H1 (cell line): Measurements from ENCODE around the gene HSD17B13. TPM values are rescaled to one million over a fixed set of nuclear protein-coding genes. Genes with fewer than 3 reads are reported as not detected.

Source experiments
- CTCF ChIA-PET: fragments of 300-600 bp; sonication (Branson Sonifier 250); formaldehyde crosslinking; loops from one replicate; lab custom pipeline; 2021; ENCODE audit not compliant: partially characterized antibody; lab: Charles Lee
- POLR2A ChIA-PET: fragments of 300-600 bp; sonication (Branson Sonifier 250); formaldehyde crosslinking; loops from one replicate; lab custom pipeline; 2021; ENCODE audit warnings: inconsistent platforms; ENCODE audit not compliant: partially characterized antibody; lab: Charles Lee
- DNase-seq, 2 experiments: peaks; one replicate each; pipeline versions ENCODE4 v3.0.0 to v3.0.0-alpha.2; 2010 to 2022; ENCODE audit warnings: low spot score in 2 of 2, low read depth in 1 of 2, mixed read lengths in 1 of 2
- FAIRE-seq: peaks from 2 replicates; lab custom pipeline; 2011; peaks lifted over from hg19 to GRCh38; lab: Jason Lieb, UNC
- H2AFZ ChIP-seq: 2 replicates; pipeline ENCODE4 v1.8.1; 2012; ENCODE audit warnings: low read length, inconsistent platforms
- H2AK5ac ChIP-seq: 2 replicates; pipeline ENCODE4 v1.6.1; 2013; ENCODE audit warnings: low read depth, low read length
- H2BK120ac ChIP-seq: replicated peaks from 2 replicates; pipeline ENCODE3; 2013; ENCODE audit warnings: low read depth, low read length, inconsistent platforms
- H2BK12ac ChIP-seq: 2 replicates; pipeline ENCODE4 v1.6.1; 2013; ENCODE audit warnings: low read depth, low read length
- H2BK15ac ChIP-seq: 2 replicates; pipeline ENCODE4 v1.6.1; 2013; ENCODE audit warnings: low read length
- H2BK20ac ChIP-seq: 2 replicates; pipeline ENCODE4 v1.6.1; 2013; ENCODE audit warnings: low read length
- H2BK5ac ChIP-seq: 2 replicates; pipeline ENCODE4 v1.6.1; 2013; ENCODE audit warnings: low read depth, low read length
- H3K14ac ChIP-seq: 2 replicates; pipeline ENCODE4 v1.6.1; 2013; ENCODE audit warnings: inconsistent platforms; ENCODE audit not compliant: insufficient read length
- H3K18ac ChIP-seq: 2 replicates; pipeline ENCODE4 v1.6.1; 2013; ENCODE audit warnings: low read length; ENCODE audit errors: extremely low read depth
- H3K23ac ChIP-seq: 2 replicates; pipeline ENCODE4 v1.6.1; 2013; ENCODE audit warnings: inconsistent platforms; ENCODE audit not compliant: insufficient read length
- H3K23me2 ChIP-seq: 2 replicates; pipeline ENCODE4 v1.6.1; 2013; ENCODE audit warnings: low read depth, low read length
- H3K27ac ChIP-seq: 2 replicates; pipeline ENCODE4 v1.6.1; 2011; ENCODE audit warnings: low read depth, low read length, inconsistent platforms
- H3K27me3 ChIP-seq, 4 experiments: replicated peaks in 1 of 4; 1 replicate in 1 of 4; 2 replicates in 3 of 4; pipeline versions ENCODE4 v1.6.1 to v1.8.1; 2011 to 2013; ENCODE audit warnings: low read length in 3 of 4, mild to moderate bottlenecking in 3 of 4, inconsistent platforms in 2 of 4, mixed read lengths in 2 of 4, moderate library complexity in 1 of 4; ENCODE audit not compliant: control insufficient read depth in 3 of 4, insufficient read depth in 3 of 4; ENCODE audit errors: extremely low read depth in 1 of 4
- H3K36me3 ChIP-seq, 4 experiments: 2 replicates each; pipeline versions ENCODE4 v1.6.1 to v1.8.1; 2011 to 2013; ENCODE audit warnings: mild to moderate bottlenecking in 4 of 4, low read length in 3 of 4, moderate library complexity in 2 of 4, control low read depth in 1 of 4, inconsistent platforms in 1 of 4; ENCODE audit not compliant: insufficient read depth in 4 of 4, control insufficient read depth in 2 of 4
- H3K4ac ChIP-seq: replicated peaks from 2 replicates; pipeline ENCODE3; 2013; ENCODE audit warnings: low read length, low read depth, mixed read lengths, inconsistent platforms; ENCODE audit not compliant: insufficient read length
- H3K4me1 ChIP-seq, 4 experiments: replicated peaks in 1 of 4; 1 replicate in 1 of 4; 2 replicates in 3 of 4; pipeline versions ENCODE4 v1.6.1 to v1.8.1; 2011 to 2013; ENCODE audit warnings: low read length in 3 of 4, inconsistent platforms in 2 of 4, mixed read lengths in 1 of 4; ENCODE audit not compliant: insufficient read depth in 4 of 4, control insufficient read depth in 3 of 4
- H3K4me2 ChIP-seq, 2 experiments: 2 replicates each; pipeline versions ENCODE4 v1.6.1 to v1.8.1; 2011 to 2013; ENCODE audit warnings: low read depth in 2 of 2, low read length in 2 of 2, control low read depth in 1 of 2, inconsistent platforms in 1 of 2, mild to moderate bottlenecking in 1 of 2; ENCODE audit not compliant: insufficient read depth in 1 of 2
- H3K4me3 ChIP-seq, 4 experiments: fragments of 200-600, 300-600 bp in 1 of 4; sonication (generic), shearing (Covaris generic), sonication (Bioruptor Twin) in 1 of 4; 2 replicates each; pipeline versions ENCODE4 v1.5.1 to v1.8.1; 2011 to 2016; ENCODE audit warnings: low read length in 4 of 4, low read depth in 3 of 4, control low read depth in 2 of 4, inconsistent platforms in 2 of 4, mild to moderate bottlenecking in 2 of 4, mixed read lengths in 1 of 4, moderate library complexity in 1 of 4; ENCODE audit not compliant: insufficient read depth in 2 of 4; ENCODE audit errors: extremely low read depth in 1 of 4
- H3K56ac ChIP-seq: replicated peaks from 2 replicates; pipeline ENCODE3; 2013; ENCODE audit warnings: low read depth, mild to moderate bottlenecking, mixed read lengths, low read length, inconsistent platforms; ENCODE audit not compliant: insufficient read length
- H3K79me1 ChIP-seq: 2 replicates; pipeline ENCODE4 v1.6.1; 2013; ENCODE audit warnings: low read depth, low read length, control low read depth
- H3K79me2 ChIP-seq, 2 experiments: 2 replicates each; pipeline versions ENCODE4 v1.6.1 to v1.8.1; 2012 to 2013; ENCODE audit warnings: low read length in 2 of 2, mild to moderate bottlenecking in 2 of 2, inconsistent platforms in 1 of 2; ENCODE audit not compliant: insufficient read depth in 2 of 2, control insufficient read depth in 1 of 2
- H3K9ac ChIP-seq, 4 experiments: replicated peaks in 1 of 4; 1 replicate in 1 of 4; 2 replicates in 3 of 4; pipeline versions ENCODE4 v1.6.1 to v1.8.1; 2011 to 2013; ENCODE audit warnings: low read depth in 3 of 4, low read length in 3 of 4, control low read depth in 2 of 4, mild to moderate bottlenecking in 2 of 4, moderate library complexity in 2 of 4, inconsistent platforms in 1 of 4; ENCODE audit errors: extremely low read depth in 1 of 4
- H3K9me3 ChIP-seq, 2 experiments: 2 replicates each; pipeline versions ENCODE4 v1.6.1 to v1.8.1; 2012 to 2013; ENCODE audit warnings: mild to moderate bottlenecking in 2 of 2, moderate library complexity in 2 of 2, control low read depth in 1 of 2, inconsistent platforms in 1 of 2, low read depth in 1 of 2, low read length in 1 of 2, mixed read lengths in 1 of 2; ENCODE audit not compliant: insufficient read depth in 2 of 2
- H4K20me1 ChIP-seq, 2 experiments: replicated peaks in 1 of 2; 2 replicates each; pipeline versions ENCODE3 to v1.8.1; 2011 to 2013; ENCODE audit warnings: inconsistent platforms in 2 of 2, low read length in 2 of 2, mild to moderate bottlenecking in 1 of 2; ENCODE audit not compliant: insufficient read depth in 2 of 2, control insufficient read depth in 1 of 2
- H4K5ac ChIP-seq: 2 replicates; pipeline ENCODE4 v1.6.1; 2013; ENCODE audit warnings: low read length, low read depth, mixed read lengths, inconsistent platforms; ENCODE audit not compliant: insufficient read length
- H4K8ac ChIP-seq: 2 replicates; pipeline ENCODE4 v1.8.0; 2013; ENCODE audit warnings: mild to moderate bottlenecking, moderate library complexity, low read length, inconsistent platforms; ENCODE audit not compliant: insufficient read depth; ENCODE audit errors: extremely low read depth
- H4K91ac ChIP-seq: replicated peaks from 2 replicates; pipeline ENCODE3; 2013; ENCODE audit warnings: low read length, mixed read lengths, inconsistent platforms; ENCODE audit not compliant: insufficient read length
- CBX8 ChIP-seq: fragments of 300-800, 300-1000 bp; sonication (generic); IDR thresholded peaks from 2 replicates; pipeline ENCODE4 v1.7.1; 2016; ENCODE audit warnings: low read depth, low read length, borderline replicate concordance
- CREB1 ChIP-seq: IDR thresholded peaks from 2 replicates; pipeline ENCODE4 v1.6.1; 2012; ENCODE audit warnings: inconsistent platforms
- JUN ChIP-seq: IDR thresholded peaks from 2 replicates; pipeline ENCODE4 v1.6.1; 2011; ENCODE audit warnings: low read depth, mild to moderate bottlenecking, improper control_type of control experiment, low read length
- JUND ChIP-seq: IDR thresholded peaks from 2 replicates; pipeline ENCODE4 v1.6.1; 2011; ENCODE audit warnings: mild to moderate bottlenecking, improper control_type of control experiment, low read length
- POLR2AphosphoS5 ChIP-seq: IDR thresholded peaks from 2 replicates; pipeline ENCODE4 v1.6.1; 2011; ENCODE audit warnings: low read depth, low read length
- TAF7 ChIP-seq: optimal IDR thresholded peaks from 2 replicates; pipeline ENCODE3; 2011; ENCODE audit warnings: low read depth, mild to moderate bottlenecking, inconsistent platforms, low read length, moderate library complexity, borderline replicate concordance
- WGBS, 2 experiments: shearing (Covaris generic) in 1 of 2; methylation state at CpG; one replicate each; pipeline versions ENCODE4 v1.1.6 to v1.1.7; 2013 to 2015; ENCODE audit warnings: low lambda C conversion rate in 2 of 2, mixed read lengths in 2 of 2, inconsistent platforms in 1 of 2, low coverage in 1 of 2, missing lambda C conversion rate in 1 of 2; ENCODE audit not compliant: insufficient replicate concordance in 2 of 2, insufficient coverage in 1 of 2, insufficient read length in 1 of 2; ENCODE audit errors: extremely low coverage in 1 of 2, missing lambda C conversion rate in 1 of 2; 5-methylcytosine and 5-hydroxymethylcytosine counted together
- polyA plus RNA-seq, 7 experiments: library from polyadenylated mRNA; depleted of rRNA in 3 of 7; stranded (reverse) in 5 of 7; unstranded in 2 of 7; fragments of >200 nt in 5 of 7; fragments of 200-250 nt in 2 of 7; gene quantifications; 1 replicate in 5 of 7; 2 replicates in 1 of 7; 4 replicates in 1 of 7; pipeline versions ENCODE4 v1.2.1 to v1.2.3, GENCODE V29; 2011 to 2013; ENCODE audit warnings: missing spikeins in 2 of 7, mixed read lengths in 2 of 7
- total RNA-seq: library from RNA; stranded (reverse); fragmentation: NEBNext Ultra II Directional; extraction: Animal tissue kit (Norgen Biotek cat#: 25700); gene quantifications from 2 replicates; pipeline ENCODE4 v1.2.1, GENCODE V29; 2021
- TF ChIP-seq, protein P1 (sequence below), 3 experiments: IDR thresholded peaks; 1 replicate in 2 of 3; 2 replicates in 1 of 3; pipeline versions ENCODE4 v1.5.1 to v1.6.1; 2011; ENCODE audit warnings: low read length in 3 of 3, mild to moderate bottlenecking in 3 of 3, inconsistent platforms in 2 of 3, low read depth in 1 of 3, moderate library complexity in 1 of 3; ENCODE audit not compliant: insufficient read depth in 1 of 3; ENCODE audit errors: control extremely low read depth in 1 of 3

HSD17B13 gene
- total and polyA plus RNA-seq, 2 of the 8 experiments (the other 6 are each of a cell fraction or from before 2014, with no cell fraction given) = 0.09 to 0.13 TPM

DNA sequence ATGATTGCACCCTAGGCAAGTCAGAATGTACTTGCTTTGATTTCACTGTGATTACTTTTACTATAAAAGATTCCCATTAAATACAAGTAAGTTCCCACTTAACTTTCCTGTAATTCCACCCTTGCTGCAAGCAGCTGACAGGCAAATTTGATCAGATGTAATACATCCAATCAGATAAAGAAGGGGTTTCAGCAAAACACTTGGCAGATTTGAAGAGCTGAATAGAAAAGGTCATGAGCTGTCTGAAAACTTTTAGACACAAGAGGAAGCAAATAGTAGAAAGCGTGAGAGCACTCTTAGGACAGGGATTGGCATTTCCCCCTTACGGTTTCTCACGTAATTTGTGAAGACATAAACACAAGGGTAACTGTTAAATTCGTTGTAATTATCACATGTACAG lies 22.8 kb downstream of the HSD17B13 start:
- Histone ChIP-seq H4K8ac (no peak overlapping the region), H3K14ac (no peak overlapping the region), H2BK15ac (no peak overlapping the region), H3K27me3 (no peaks in the 10 kb centered on the region), H4K91ac (no peak overlapping the region), H3K4me1 (no peaks in the 10 kb centered on the region), H2BK12ac (no peak overlapping the region), H2BK5ac (no peak overlapping the region), H3K56ac (no peak overlapping the region), H3K23ac (no peak overlapping the region), H3K4ac (no peak overlapping the region), H4K5ac (no peak overlapping the region), H2BK20ac (no peak overlapping the region), H3K27ac (no peak overlapping the region), H3K18ac (no peak overlapping the region), H3K36me3 (no peaks in the 10 kb centered on the region), H2AFZ (no peak overlapping the region), H3K4me3 (no peak overlapping the region), H3K79me1 (no peaks in the 10 kb centered on the region), H3K79me2 (no peaks in the 10 kb centered on the region), H3K9ac (no peak overlapping the region), H3K9me3 (no peaks in the 10 kb centered on the region), H3K4me2 (no peak overlapping the region), H2BK120ac (no peak overlapping the region), H4K20me1 (no peaks in the 10 kb centered on the region), H3K23me2 (no peaks in the 10 kb centered on the region), H2AK5ac (no peak overlapping the region)
- CTCF ChIA-PET = no interaction called here
- no peak for FAIRE-seq
- no peak for DNase-seq
- WGBS, 2 experiments = 94% methylated on average over 4 of the region's 4 CpGs; no CpG with 5 or more reads in 1 of the 2 experiments
- POLR2A ChIA-PET = no interaction called here
- TF ChIP-seq, protein P1, sequence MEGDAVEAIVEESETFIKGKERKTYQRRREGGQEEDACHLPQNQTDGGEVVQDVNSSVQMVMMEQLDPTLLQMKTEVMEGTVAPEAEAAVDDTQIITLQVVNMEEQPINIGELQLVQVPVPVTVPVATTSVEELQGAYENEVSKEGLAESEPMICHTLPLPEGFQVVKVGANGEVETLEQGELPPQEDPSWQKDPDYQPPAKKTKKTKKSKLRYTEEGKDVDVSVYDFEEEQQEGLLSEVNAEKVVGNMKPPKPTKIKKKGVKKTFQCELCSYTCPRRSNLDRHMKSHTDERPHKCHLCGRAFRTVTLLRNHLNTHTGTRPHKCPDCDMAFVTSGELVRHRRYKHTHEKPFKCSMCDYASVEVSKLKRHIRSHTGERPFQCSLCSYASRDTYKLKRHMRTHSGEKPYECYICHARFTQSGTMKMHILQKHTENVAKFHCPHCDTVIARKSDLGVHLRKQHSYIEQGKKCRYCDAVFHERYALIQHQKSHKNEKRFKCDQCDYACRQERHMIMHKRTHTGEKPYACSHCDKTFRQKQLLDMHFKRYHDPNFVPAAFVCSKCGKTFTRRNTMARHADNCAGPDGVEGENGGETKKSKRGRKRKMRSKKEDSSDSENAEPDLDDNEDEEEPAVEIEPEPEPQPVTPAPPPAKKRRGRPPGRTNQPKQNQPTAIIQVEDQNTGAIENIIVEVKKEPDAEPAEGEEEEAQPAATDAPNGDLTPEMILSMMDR (IDR thresholded peaks at IDR 0.05; ENCODE audit: control extremely low read depth in 1 of 3, insufficient read depth in 1 of 3, low read depth in 1 of 3, low read length in 3 of 3) = no peak
- TF ChIP-seq CREB1 (no peak), POLR2AphosphoS5 (no peak), JUND (no peak), JUN (no peak), CBX8 (no peak), TAF7 (no peak)
